ENCODE results near the gene TMEM151B.

DNA sequence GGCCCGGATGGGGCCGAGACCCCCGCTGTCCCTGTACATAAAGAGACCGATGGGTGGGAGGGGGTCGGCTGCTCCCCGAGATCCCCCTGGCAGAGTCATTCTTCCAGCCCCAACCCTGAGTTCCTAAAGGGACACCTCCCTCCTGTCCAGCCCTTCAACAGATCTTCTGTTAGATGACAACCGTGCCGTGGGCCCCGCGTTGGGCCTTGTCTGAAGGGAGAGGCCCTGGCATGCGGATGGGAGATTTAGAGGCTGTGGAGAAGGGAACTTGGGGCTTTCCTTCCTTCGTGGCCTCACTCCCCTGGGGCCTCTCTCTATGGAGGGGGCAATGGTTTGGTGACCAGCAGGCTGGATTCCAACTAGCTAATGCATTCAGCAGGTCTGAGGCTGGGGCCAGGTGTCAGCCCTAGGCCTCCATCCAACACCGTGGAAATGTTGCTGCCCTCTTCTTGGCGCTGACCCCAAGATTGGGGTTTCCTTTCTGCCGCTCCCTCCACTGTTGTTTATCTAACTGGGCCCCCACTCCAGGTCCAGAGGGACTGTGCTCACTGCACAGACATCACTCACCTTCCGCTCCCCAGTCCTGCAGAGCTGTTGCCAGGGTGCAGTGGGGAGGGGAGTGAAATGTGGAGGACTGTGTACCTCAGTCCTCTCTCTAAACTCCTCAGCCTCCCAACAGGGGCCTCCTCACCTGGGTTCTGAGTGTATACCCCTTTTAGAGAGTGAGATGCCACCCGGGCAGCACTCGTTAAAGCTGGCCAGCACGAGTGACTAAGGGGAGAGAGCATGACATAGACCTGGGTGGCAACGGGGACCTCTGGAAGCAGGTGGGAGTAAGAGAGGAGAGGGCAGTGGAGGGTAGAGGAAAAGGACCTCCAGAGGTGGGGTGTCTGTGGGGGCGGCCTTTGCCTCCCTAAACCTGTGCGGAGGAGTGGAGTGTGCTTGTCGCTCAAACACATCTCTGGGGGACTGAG is 6.7 kb downstream of the TMEM151B start:
- TF ChIP-seq, protein P1, sequence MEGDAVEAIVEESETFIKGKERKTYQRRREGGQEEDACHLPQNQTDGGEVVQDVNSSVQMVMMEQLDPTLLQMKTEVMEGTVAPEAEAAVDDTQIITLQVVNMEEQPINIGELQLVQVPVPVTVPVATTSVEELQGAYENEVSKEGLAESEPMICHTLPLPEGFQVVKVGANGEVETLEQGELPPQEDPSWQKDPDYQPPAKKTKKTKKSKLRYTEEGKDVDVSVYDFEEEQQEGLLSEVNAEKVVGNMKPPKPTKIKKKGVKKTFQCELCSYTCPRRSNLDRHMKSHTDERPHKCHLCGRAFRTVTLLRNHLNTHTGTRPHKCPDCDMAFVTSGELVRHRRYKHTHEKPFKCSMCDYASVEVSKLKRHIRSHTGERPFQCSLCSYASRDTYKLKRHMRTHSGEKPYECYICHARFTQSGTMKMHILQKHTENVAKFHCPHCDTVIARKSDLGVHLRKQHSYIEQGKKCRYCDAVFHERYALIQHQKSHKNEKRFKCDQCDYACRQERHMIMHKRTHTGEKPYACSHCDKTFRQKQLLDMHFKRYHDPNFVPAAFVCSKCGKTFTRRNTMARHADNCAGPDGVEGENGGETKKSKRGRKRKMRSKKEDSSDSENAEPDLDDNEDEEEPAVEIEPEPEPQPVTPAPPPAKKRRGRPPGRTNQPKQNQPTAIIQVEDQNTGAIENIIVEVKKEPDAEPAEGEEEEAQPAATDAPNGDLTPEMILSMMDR (conservative IDR thresholded peaks at IDR 0.05; ENCODE audit: low read depth, low read length): no peak
- TF ChIP-seq CEBPB (IDR thresholded peaks at IDR 0.05; ENCODE audit: low read depth, low read length) (no peak), POLR2A (IDR thresholded peaks at IDR 0.05; ENCODE audit: low read depth, low read length) (no peak), MXI1 (IDR thresholded peaks at IDR 0.05; ENCODE audit: borderline replicate concordance, low read depth, low read length) (no peak), BHLHE40 (IDR thresholded peaks at IDR 0.05; ENCODE audit: low read depth, low read length) (no peak)
